ENCODE results near the gene CEP78. TPM values are rescaled to one million over a fixed set of nuclear protein-coding genes. Genes with fewer than 3 reads are reported as not detected.

Gene CEP78
- total RNA-seq, 5 donors from 2014 or later (not counting 1 experiment from before 2014, with no cell fraction given): 23.2 to 37.4 (median 29.5) TPM

- Mint-ChIP-seq H3K36me3 (peaks cover 43% of the 10 kb centered on the region), H3K27me3 (no peaks in the 10 kb centered on the region), H3K9me3 (no peaks in the 10 kb centered on the region), H3K27ac (no peak overlapping the region), H3K4me3 (no peak overlapping the region), H3K4me1 (no peaks in the 10 kb centered on the region)
- ChIA-PET CTCF (no interaction called here), POLR2A (interaction anchor here in 1 of 2 donors (0.6 kb wide), 1 partner anchor 46 kb away, joined by 11 read pairs; no protein-coding TSS in a partner anchor)
- H3K27me3 ChIP-seq (replicated peaks in 1 of 2; ENCODE audit: control insufficient read depth in 2 of 2, extremely low read depth in 1 of 2, insufficient read depth in 2 of 2, low read length in 1 of 2): no peaks in the 10 kb centered on the region
- no peak for ATAC-seq (replicated peaks in 1 of 4)
- no peaks in the 10 kb centered on the region for H3K4me1 ChIP-seq (ENCODE audit: control insufficient read depth in 1 of 2, extremely low read depth in 1 of 2, insufficient read depth in 2 of 2, low read length in 2 of 2)
- H3K27ac ChIP-seq (ENCODE audit: low read length): no peak overlapping the region
- no peaks in the 10 kb centered on the region for H3K9me3 ChIP-seq
- no CpG with 5 or more reads among the region's 1 CpG for WGBS (ENCODE audit: insufficient coverage)
- peaks cover 0 to 37% of the 10 kb centered on the region in 2 donors for H3K36me3 ChIP-seq (ENCODE audit: control insufficient read depth in 2 of 2, extremely low read depth in 1 of 2, insufficient read depth in 1 of 2, low read length in 1 of 2)
- H3K4me3 ChIP-seq (ENCODE audit: control insufficient read depth in 1 of 2, extremely low read depth in 1 of 2, low read length in 1 of 2): no peak overlapping the region
- no peak for DNase-seq
Observed at GRCh38 chr9:78252616-78253015, 16.7 kb downstream of the CEP78 start.

DNA sequence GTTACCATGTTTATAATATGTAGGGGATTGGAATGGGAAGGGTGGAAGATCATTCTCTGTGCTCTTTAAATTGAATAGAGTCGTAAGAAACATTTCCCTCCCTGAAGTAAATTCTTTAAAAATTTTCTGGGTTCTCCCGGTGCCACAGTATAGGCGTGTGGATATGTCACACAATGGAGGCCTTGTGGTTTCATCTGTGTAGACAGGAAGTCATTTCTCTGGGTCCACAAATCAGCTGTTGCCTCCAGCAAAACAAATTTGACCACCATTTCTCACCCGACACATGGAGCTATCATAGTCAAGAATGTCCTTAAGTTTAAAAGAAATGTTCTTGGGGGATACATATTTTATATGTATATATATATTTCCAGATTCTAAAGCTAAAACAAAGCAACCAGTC is 17.4 kb downstream of the CEP78 start:
- Mint-ChIP-seq H3K9me3 (no peaks in the 10 kb centered on the region), H3K4me3 (no peak overlapping the region), H3K27ac (no peak overlapping the region), H3K36me3 (peaks cover 38% of the 10 kb centered on the region), H3K4me1 (no peaks in the 10 kb centered on the region), H3K27me3 (no peaks in the 10 kb centered on the region)
- WGBS (ENCODE audit: insufficient coverage): no CpG with 5 or more reads among the region's 4 CpGs
- no peaks in the 10 kb centered on the region for H3K27me3 ChIP-seq (replicated peaks in 1 of 2; ENCODE audit: control insufficient read depth in 2 of 2, extremely low read depth in 1 of 2, insufficient read depth in 2 of 2, low read length in 1 of 2)
- no peak for DNase-seq
- H3K27ac ChIP-seq (ENCODE audit: low read length): no peak overlapping the region
- ChIA-PET CTCF (no interaction called here), POLR2A (no interaction called here)
- no peaks in the 10 kb centered on the region for H3K4me1 ChIP-seq (ENCODE audit: control insufficient read depth in 1 of 2, extremely low read depth in 1 of 2, insufficient read depth in 2 of 2, low read length in 2 of 2)
- no peaks in the 10 kb centered on the region for H3K9me3 ChIP-seq
- H3K36me3 ChIP-seq (ENCODE audit: control insufficient read depth in 2 of 2, extremely low read depth in 1 of 2, insufficient read depth in 1 of 2, low read length in 1 of 2): peaks cover 0 to 38% of the 10 kb centered on the region in 2 donors
- H3K4me3 ChIP-seq (ENCODE audit: control insufficient read depth in 1 of 2, extremely low read depth in 1 of 2, low read length in 1 of 2): no peak overlapping the region
- ATAC-seq (replicated peaks in 1 of 4): no peak

- Histone ChIP-seq H3K36me3 (ENCODE audit: control insufficient read depth in 2 of 2, extremely low read depth in 1 of 2, insufficient read depth in 1 of 2, low read length in 1 of 2) (peaks cover 0 to 29% of the 10 kb centered on the region in 2 donors), H3K27ac (ENCODE audit: low read length) (no peak overlapping the region), H3K4me1 (ENCODE audit: control insufficient read depth in 1 of 2, extremely low read depth in 1 of 2, insufficient read depth in 2 of 2, low read length in 2 of 2) (no peaks in the 10 kb centered on the region), H3K4me3 (ENCODE audit: control insufficient read depth in 1 of 2, extremely low read depth in 1 of 2, low read length in 1 of 2) (no peak overlapping the region), H3K27me3 (replicated peaks in 1 of 2; ENCODE audit: control insufficient read depth in 2 of 2, extremely low read depth in 1 of 2, insufficient read depth in 2 of 2, low read length in 1 of 2) (no peaks in the 10 kb centered on the region), H3K9me3 (no peaks in the 10 kb centered on the region)
- no peak overlapping the region for H3K4me3 Mint-ChIP-seq
- DNase-seq: peak in 1 of 35 experiments; percentile 51
- no peaks in the 10 kb centered on the region for H3K9me3 Mint-ChIP-seq
- no peaks in the 10 kb centered on the region for H3K4me1 Mint-ChIP-seq
- ChIA-PET CTCF (interaction anchor here in 1 of 2 donors (0.5 to 0.9 kb wide), 4 partner anchors 36 to 306 kb away, joined by 3 to 4 read pairs (median 4); no protein-coding TSS in a partner anchor), POLR2A (interaction anchor here in 1 of 2 donors (0.6 kb wide), 1 partner anchor 283 kb away, joined by 3 read pairs; no protein-coding TSS in a partner anchor)
- ATAC-seq (replicated peaks in 1 of 4): no peak
- WGBS (ENCODE audit: insufficient coverage): no CpG with 5 or more reads among the region's 2 CpGs
- peaks cover 29% of the 10 kb centered on the region for H3K36me3 Mint-ChIP-seq
- no peaks in the 10 kb centered on the region for H3K27me3 Mint-ChIP-seq
- H3K27ac Mint-ChIP-seq: no peak overlapping the region
Observed at GRCh38 chr9:78261403-78262001, 25.6 kb downstream of the CEP78 start.

GRCh38 chr9:78262655-78263054 is 26.8 kb downstream of the CEP78 start:
- Mint-ChIP-seq H3K27me3 (no peaks in the 10 kb centered on the region), H3K4me3 (no peak overlapping the region), H3K27ac (no peak overlapping the region), H3K9me3 (no peaks in the 10 kb centered on the region), H3K4me1 (no peaks in the 10 kb centered on the region), H3K36me3 (peaks cover 29% of the 10 kb centered on the region)
- no CpG with 5 or more reads among the region's 2 CpGs for WGBS (ENCODE audit: insufficient coverage)
- CTCF ChIA-PET: interaction anchor here (0.6 to 1.4 kb wide), 2 partner anchors 107 kb away, joined by 3 read pairs; no protein-coding TSS in a partner anchor
- no peaks in the 10 kb centered on the region for H3K27me3 ChIP-seq (replicated peaks in 1 of 2; ENCODE audit: control insufficient read depth in 2 of 2, extremely low read depth in 1 of 2, insufficient read depth in 2 of 2, low read length in 1 of 2)
- H3K4me1 ChIP-seq (ENCODE audit: control insufficient read depth in 1 of 2, extremely low read depth in 1 of 2, insufficient read depth in 2 of 2, low read length in 2 of 2): no peaks in the 10 kb centered on the region
- H3K27ac ChIP-seq (ENCODE audit: low read length): no peak overlapping the region
- ATAC-seq (replicated peaks in 1 of 4) (no peak), DNase-seq (no peak)
- H3K4me3 ChIP-seq (ENCODE audit: control insufficient read depth in 1 of 2, extremely low read depth in 1 of 2, low read length in 1 of 2): no peak overlapping the region
- POLR2A ChIA-PET: no interaction called here
- peaks cover 0 to 37% of the 10 kb centered on the region in 2 donors for H3K36me3 ChIP-seq (ENCODE audit: control insufficient read depth in 2 of 2, extremely low read depth in 1 of 2, insufficient read depth in 1 of 2, low read length in 1 of 2)
- no peaks in the 10 kb centered on the region for H3K9me3 ChIP-seq

DNA sequence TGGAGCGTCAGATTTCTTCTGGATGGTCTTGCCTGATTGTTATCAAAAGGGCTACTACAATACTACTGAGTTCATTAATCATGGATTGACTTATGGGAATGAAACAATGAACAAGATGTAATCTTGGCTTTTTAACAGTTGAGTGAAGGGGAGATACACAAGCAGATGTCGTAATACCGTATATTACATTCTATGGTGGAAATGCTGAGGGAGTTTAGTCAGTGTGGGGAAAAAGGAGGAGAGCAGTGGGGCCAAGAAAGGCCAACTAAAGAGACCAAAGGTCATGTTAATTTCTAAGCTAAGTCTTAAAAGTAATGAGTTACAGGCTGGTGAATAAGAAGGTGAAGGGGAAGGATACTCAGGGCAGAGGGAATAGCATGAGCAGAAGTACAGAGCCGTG is 32.0 kb downstream of the CEP78 start:
- Histone ChIP-seq H3K4me1 (ENCODE audit: control insufficient read depth in 1 of 2, extremely low read depth in 1 of 2, insufficient read depth in 2 of 2, low read length in 2 of 2) (no peaks in the 10 kb centered on the region), H3K27me3 (replicated peaks in 1 of 2; ENCODE audit: control insufficient read depth in 2 of 2, extremely low read depth in 1 of 2, insufficient read depth in 2 of 2, low read length in 1 of 2) (no peaks in the 10 kb centered on the region), H3K27ac (ENCODE audit: low read length) (no peak overlapping the region), H3K9me3 (no peaks in the 10 kb centered on the region), H3K36me3 (ENCODE audit: control insufficient read depth in 2 of 2, extremely low read depth in 1 of 2, insufficient read depth in 1 of 2, low read length in 1 of 2) (peaks cover 0 to 42% of the 10 kb centered on the region in 2 donors), H3K4me3 (ENCODE audit: control insufficient read depth in 1 of 2, extremely low read depth in 1 of 2, low read length in 1 of 2) (no peak overlapping the region)
- CTCF ChIA-PET: interaction anchor here in 1 of 2 donors (1.0 kb wide), 1 partner anchor 10 kb away, joined by 4 read pairs; no protein-coding TSS in a partner anchor
- Mint-ChIP-seq H3K27ac (no peak overlapping the region), H3K9me3 (no peaks in the 10 kb centered on the region), H3K27me3 (no peaks in the 10 kb centered on the region), H3K4me3 (no peak overlapping the region), H3K36me3 (peaks cover 55% of the 10 kb centered on the region), H3K4me1 (no peaks in the 10 kb centered on the region)
- 100% methylated on average over 3 of the region's 4 CpGs for WGBS (ENCODE audit: insufficient coverage)
- POLR2A ChIA-PET: no interaction called here
- no peak for DNase-seq
- no peak for ATAC-seq (replicated peaks in 1 of 4)

DNA sequence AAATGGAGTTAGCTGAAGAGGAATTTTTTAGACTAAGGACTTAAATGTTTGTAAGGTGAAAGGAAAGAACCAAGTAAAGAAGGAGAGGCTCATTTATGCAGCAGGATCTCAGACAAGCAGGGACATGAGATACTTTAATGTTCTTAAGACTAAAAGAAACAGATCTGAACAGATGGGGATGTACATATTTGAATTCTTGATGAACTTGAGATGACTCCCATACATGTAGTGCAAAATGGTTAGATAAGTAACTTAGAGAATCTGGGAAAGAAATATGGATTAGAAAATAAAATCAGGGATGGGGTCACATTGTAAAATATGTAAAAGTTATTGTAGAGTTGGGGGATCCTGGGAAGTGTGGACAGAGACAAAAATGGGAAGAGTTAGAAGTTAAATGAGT is 33.9 kb downstream of the CEP78 start:
- no peak overlapping the region for H3K27ac ChIP-seq (ENCODE audit: low read length)
- ChIA-PET POLR2A (no interaction called here), CTCF (no interaction called here)
- no peaks in the 10 kb centered on the region for H3K4me1 Mint-ChIP-seq
- H3K36me3 Mint-ChIP-seq: peaks cover 56% of the 10 kb centered on the region
- no peak overlapping the region for H3K4me3 ChIP-seq (ENCODE audit: control insufficient read depth in 1 of 2, extremely low read depth in 1 of 2, low read length in 1 of 2)
- no peak overlapping the region for H3K27ac Mint-ChIP-seq
- H3K9me3 ChIP-seq: no peaks in the 10 kb centered on the region
- no peak for ATAC-seq (replicated peaks in 1 of 4)
- DNase-seq: no peak
- no peaks in the 10 kb centered on the region for H3K27me3 Mint-ChIP-seq
- H3K9me3 Mint-ChIP-seq: no peaks in the 10 kb centered on the region
- H3K4me3 Mint-ChIP-seq: no peak overlapping the region
- no peaks in the 10 kb centered on the region for H3K27me3 ChIP-seq (replicated peaks in 1 of 2; ENCODE audit: control insufficient read depth in 2 of 2, extremely low read depth in 1 of 2, insufficient read depth in 2 of 2, low read length in 1 of 2)
- H3K36me3 ChIP-seq (ENCODE audit: control insufficient read depth in 2 of 2, extremely low read depth in 1 of 2, insufficient read depth in 1 of 2, low read length in 1 of 2): peaks cover 0 to 44% of the 10 kb centered on the region in 2 donors
- no peaks in the 10 kb centered on the region for H3K4me1 ChIP-seq (ENCODE audit: control insufficient read depth in 1 of 2, extremely low read depth in 1 of 2, insufficient read depth in 2 of 2, low read length in 2 of 2)
